ENCODE results near the gene APOBR.

DNA sequence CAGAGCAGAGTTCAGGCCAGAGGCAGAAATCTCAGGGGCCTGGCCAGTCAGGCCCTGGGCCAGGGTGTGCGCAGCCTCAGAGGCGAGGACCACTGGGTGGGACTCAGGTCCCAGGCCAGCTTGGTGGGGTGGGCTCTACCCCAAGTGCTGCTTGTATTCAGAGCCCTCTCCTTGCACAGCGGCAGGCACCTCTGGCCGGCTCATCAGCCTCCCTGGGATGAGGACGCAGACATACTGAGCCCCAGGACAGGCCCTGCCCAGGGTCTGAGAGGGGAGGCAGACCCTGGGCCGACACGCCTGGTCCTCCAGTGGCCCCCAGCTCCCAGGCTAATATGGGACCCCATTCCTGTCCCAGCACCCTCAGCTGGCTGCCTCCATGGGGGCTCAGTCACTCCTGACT, 19.8 kb downstream of the APOBR start:
- TF ChIP-seq CTCF (IDR thresholded peaks at IDR 0.05; ENCODE audit: insufficient read depth, low read length): no peak
- no peak for TF ChIP-seq POLR2AphosphoS5 (IDR thresholded peaks at IDR 0.05; ENCODE audit: low read depth)
- TF ChIP-seq GABPA (IDR thresholded peaks at IDR 0.05; ENCODE audit: low read depth): no peak
- TF ChIP-seq, protein P1, sequence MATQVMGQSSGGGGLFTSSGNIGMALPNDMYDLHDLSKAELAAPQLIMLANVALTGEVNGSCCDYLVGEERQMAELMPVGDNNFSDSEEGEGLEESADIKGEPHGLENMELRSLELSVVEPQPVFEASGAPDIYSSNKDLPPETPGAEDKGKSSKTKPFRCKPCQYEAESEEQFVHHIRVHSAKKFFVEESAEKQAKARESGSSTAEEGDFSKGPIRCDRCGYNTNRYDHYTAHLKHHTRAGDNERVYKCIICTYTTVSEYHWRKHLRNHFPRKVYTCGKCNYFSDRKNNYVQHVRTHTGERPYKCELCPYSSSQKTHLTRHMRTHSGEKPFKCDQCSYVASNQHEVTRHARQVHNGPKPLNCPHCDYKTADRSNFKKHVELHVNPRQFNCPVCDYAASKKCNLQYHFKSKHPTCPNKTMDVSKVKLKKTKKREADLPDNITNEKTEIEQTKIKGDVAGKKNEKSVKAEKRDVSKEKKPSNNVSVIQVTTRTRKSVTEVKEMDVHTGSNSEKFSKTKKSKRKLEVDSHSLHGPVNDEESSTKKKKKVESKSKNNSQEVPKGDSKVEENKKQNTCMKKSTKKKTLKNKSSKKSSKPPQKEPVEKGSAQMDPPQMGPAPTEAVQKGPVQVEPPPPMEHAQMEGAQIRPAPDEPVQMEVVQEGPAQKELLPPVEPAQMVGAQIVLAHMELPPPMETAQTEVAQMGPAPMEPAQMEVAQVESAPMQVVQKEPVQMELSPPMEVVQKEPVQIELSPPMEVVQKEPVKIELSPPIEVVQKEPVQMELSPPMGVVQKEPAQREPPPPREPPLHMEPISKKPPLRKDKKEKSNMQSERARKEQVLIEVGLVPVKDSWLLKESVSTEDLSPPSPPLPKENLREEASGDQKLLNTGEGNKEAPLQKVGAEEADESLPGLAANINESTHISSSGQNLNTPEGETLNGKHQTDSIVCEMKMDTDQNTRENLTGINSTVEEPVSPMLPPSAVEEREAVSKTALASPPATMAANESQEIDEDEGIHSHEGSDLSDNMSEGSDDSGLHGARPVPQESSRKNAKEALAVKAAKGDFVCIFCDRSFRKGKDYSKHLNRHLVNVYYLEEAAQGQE (IDR thresholded peaks at IDR 0.05; ENCODE audit: insufficient replicate concordance, low read depth): no peak

All from HL-60 (cell line).